AML-193 (cell line): ENCODE results near the gene PHF24.

Source experiments
- DNase-seq, 2 experiments: peaks; one replicate each; lab custom pipeline; 2025; lab: John Stamatoyannopoulos, UW

Gene PHF24

GRCh38 chr9:34983209-34983608, 25.1 kb downstream of the PHF24 start:
- DNase-seq = peak; percentile 46 to 68

DNA sequence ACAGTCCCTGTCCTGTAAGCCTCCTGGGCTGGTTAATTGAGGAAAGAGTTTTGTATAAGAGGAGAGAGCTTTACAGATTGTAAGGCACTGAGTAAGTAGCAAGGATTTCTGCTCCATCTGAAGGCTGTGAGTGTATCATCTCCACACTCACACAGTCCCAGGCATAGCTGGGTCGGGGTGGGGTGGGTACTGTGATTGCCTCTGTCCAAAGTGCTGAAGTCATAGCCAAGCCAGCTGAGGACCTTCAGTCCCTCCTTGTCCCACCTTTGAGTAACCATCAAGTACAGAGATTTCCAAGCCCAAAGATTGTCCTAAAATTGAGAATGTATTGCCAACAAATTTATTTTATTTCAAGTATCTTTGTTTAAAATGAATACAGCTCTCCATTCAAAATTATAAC, 26.0 kb downstream of the PHF24 start:
- peak; percentile 10 to 15 for DNase-seq

DNA sequence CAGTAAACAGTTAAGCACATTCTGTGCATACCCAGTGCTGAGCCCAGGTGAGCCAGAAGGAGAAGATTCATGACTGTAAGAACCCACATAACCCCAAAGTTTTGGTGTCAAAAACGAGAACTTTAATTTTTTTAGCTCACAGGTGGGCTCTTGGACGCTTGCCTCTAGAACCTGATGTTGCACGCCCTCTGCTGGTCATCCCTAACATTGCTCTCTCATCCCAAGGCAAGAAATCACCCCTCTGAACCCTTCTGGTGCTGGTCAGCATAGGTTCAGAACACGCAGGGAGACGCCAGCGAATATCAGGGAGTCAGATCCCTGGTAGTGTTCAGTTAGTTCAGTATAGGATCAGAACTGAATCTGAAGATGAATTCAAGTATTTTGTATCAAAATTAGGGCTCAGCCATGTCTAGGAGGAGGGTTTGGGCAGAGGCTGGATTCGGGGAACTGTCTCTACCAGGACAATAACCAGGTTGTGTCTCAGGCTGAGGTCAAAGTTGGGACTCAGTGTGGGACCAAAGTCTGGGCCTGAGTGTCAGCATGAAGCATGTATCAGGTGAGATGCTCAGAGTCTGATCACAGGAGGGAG, 27.3 kb downstream of the PHF24 start:
- DNase-seq = peak; percentile 41 to 50

- peak in 1 of 2 experiments; percentile 8 for DNase-seq
Observed at GRCh38 chr9:34986540-34987047, 28.5 kb downstream of the PHF24 start.

DNA sequence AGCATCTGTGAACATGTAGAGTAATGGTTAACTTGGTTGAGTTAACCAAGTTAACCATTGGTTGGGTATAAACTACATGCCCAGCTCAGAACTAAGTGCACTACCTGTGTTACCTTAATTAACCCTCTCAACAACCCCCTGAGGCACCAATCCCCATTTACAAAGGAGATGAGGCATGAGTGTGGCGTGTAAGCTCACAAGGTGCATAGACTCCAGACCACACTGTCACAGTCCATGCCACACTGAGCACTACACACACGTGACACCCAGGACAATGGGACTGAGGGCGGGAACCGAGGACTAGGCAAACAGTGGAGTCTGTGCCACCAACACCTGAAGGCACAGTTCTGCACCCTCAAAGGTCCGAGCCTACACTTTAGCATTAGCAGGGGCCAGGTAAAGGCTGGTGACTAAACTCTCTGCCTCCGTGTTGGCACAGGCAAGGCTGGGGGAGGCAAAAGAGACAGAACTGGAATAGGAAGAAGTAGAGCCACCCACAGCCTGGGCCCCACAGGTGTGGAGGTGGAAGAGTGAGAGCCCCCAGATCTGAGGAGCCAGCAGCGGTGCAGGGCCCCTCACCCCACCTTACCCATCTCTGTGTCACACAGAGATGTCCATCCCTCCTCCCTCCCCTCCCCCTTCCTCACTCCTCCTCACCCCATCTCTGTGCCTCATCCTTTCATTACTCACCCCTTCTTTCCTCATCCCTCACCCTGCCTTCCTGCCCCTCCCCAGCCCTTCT, 29.2 kb downstream of the PHF24 start:
- no peak for DNase-seq

- no peak for DNase-seq
Observed at GRCh38 chr9:34988218-34989002, 30.3 kb downstream of the PHF24 start.

DNA sequence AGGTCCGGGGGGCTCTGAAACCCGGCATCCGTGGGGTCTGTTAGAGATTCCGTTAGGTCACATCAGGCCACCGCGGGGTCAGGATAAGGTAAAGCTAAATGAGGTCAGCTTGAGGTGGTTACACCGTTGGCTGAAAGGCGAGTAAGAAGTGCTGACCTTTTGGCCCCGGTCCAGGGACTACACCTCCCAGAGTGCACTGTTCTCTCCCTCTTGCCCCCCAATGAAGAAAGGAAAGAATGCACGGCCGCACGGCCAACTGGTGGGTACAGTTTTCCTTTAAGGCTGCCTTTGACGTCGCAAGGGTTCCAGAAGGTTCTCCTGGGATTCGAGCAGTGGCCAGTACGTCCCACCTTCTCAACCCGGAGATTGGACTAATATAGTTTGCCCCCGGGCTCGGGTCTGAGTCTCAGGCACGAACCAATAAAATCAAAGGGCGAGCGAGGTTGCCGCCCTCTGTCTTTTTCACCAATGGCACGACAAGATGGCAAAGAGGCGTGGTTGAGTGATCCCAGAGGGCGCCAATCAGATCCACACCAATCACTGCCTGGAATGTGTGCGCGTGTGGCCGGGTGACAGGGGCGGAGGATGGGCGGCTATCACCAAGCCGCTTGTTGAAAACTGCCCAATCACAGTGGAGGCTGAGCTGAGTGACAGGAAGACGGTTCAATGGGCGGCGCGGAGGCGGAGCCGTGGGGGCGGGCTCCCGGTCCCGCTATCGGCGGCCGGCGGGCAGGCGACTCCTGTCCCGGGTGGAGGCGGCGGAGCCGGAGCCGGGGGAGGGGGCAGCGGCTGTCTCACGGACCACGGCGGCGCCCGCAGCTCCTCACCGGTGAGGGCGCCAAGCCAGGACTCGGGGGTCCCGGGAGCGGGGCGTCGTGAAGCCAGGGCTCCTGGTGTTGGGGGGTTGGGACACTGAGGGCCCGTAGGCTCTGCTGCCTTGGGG, 31.2 kb downstream of the PHF24 start, which contains the start of gene DNAJB5:
Gene DNAJB5, plus strand, starts transcription at position 743 of the 943 bp plus-strand sequence. CDS start 886 bp downstream, outside the sequence.
- DNase-seq = peak; percentile 94 to 97

GRCh38 chr9:34989946-34990635, 32.0 kb downstream of the PHF24 start:
- DNase-seq = no peak

DNA sequence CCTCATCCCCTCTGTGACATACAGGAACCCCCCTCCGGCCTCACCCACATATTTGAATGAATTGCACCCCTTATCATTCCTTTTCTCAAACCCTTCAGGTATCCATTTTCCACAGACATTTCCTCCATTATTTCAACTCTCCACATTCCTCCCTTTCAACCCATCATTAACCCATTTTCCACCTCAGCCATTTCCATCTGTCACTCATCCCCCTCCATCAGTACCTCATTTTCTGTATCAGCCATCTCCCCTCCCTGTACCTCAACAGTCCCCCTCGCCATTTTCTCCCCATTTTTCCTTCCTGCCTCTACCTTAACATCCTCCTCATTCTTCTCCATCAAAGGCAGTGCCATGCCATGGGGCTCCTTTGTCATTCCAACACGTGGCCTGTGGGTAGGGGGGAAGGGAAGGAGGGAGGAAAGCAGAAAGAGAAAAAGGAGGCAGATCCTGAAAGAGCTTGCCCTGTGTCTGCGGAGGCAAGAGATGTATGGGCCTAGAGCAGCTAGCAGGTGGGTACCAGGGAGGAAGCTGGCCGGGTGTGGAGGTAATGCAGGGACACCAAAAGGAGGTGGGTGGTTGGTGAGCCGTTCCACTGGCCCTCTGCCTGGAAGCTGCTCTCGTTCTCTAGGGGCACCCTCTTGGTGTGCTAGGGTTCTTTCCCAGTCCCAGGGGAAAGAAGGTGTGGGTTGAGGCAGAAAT, 33.0 kb downstream of the PHF24 start:
- DNase-seq = no peak

- DNase-seq = no peak
Observed at GRCh38 chr9:34991607-34992375, 33.7 kb downstream of the PHF24 start.

DNA sequence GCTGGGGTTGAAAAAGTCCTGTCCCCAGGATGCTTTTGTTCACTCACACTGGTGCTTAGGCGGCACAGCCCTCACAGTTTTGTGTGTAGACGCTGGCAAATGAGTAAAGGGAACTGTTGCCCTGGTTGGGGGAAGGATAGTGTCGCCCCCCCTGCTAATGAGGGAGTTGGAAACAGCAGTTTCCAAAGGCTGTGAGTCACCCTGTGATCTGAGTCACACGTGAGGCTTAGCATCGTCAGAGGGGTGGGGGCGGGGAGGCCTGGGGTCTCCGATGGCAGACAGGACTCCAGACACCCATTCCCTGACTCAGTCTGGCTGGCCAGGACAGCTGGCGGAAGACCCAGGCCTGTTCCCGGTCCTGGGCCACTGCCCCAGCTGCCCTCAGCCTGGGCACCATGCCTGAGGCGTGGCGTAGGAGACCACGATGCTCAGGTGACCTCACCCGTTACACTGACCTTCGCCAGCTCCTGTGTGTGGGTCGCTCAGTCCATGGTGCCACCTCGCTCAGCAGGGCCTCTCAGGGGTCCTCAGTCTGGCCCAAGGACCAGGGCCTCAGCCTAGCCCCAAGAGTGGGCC, 34.4 kb downstream of the PHF24 start:
- DNase-seq = no peak

GRCh38 chr9:34993502-34994259, 35.6 kb downstream of the PHF24 start:
- no peak for DNase-seq

DNA sequence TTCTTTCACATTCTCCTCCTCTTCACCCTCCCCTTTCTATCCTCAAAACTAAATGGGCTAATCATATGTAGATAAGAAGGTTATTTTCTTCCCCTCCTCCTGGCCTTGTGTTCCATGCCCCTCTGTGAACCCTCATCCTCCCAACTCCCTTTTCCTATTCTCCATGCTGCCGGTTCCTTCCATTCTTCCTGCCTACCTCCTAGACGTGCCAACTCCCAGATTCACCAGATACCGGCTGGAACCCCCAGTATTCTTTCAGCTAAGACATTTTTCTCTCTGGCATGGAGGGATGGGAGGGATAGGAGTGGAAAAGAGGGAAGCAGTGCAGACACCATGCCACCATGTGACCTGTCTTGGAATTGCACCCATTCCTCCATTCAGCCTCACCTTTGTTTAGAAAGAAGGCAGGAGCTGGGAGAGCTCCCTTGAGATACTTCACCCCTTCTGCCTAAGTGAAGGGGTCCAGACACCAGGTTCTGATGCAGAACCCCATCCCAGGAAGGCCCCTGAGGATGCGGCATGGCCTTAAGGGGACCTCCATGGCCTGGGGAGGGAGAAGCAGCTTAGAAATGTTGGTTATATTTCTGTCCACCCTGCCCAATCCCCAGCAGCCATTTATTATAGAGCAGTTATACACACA, 36.3 kb downstream of the PHF24 start:
- peak in 1 of 2 experiments; percentile 20 for DNase-seq

DNA sequence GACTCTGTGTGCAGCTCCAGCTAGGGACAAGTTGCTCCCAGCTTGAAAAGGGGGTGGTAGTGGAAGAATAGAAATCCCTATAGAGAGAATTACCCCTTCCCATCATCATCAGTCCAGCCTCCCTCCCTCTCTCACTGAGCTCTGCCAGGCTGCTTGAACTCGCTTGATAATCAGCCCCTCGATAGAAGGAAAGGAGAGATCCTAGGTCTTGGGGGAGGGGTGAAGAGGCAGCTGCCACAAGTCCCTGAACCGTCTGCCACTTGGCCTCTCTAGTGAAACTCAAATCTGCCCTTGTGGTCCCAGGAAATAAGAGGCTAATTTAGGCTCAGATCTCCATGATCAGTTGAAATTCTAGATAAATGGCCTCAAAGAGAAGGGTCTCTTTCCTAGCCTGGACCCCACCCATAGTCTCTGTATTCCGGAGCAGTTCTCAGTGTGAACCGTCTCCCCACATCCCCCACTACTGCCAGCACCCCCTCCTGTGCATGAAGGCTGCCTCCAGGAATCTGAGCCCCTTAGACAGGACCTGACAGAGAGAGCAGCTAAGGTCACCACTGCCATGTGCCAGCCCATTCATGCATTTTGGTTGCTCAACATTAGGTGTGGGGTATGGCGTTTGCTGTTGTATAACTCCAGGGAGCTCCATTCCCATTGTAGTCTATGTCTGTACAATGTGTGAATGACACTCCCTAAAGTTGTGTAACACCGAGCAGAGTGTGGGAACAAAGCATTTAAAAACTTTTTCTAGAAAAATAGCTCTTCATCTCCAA, 37.0 kb downstream of the PHF24 start:
- DNase-seq = no peak

GRCh38 chr9:34995670-34996060, 37.6 kb downstream of the PHF24 start:
- DNase-seq = no peak

GRCh38 chr9:34996181-34996904, 38.3 kb downstream of the PHF24 start:
- DNase-seq = no peak
